ENCODE data around the gene UBE2E3. TPM values are rescaled to one million over a fixed set of nuclear protein-coding genes. Genes with fewer than 3 reads are reported as not detected.

Gene UBE2E3
- 62.5 to 83.3 TPM (median 73.2 TPM) in 5 replicates for total RNA-seq (2022; extraction: Qiagen RNA extraction)

GRCh38 chr2:180980106-180980942 lies at the start of gene UBE2E3:
TSS of gene UBE2E3 (plus strand) at chr2:180980605. CDS start at chr2:180982043, 1,438 bp downstream.

